Naive thymus-derived CD4-positive, alpha-beta T cell (primary cell): ENCODE data around the gene IGLL5. TPM values are rescaled to one million over a fixed set of nuclear protein-coding genes. Genes with fewer than 3 reads are reported as not detected.

Experiments
- ATAC-seq: fragments of 150-1000 bp; cut with Tn5 transposase; 2 replicates; pipeline ENCODE4 v1.10.0; 2021; ENCODE audit warnings: mild to moderate bottlenecking, moderate library complexity
- CTCF ChIA-PET: fragments of 350-600 bp; sonication (Branson Sonifier 250); formaldehyde crosslinking; loops from one replicate; lab custom pipeline; 2021; ENCODE audit warnings: antibody characterized with exemption; lab: Charles Lee
- POLR2A ChIA-PET: fragments of 350-600 bp; sonication (Branson Sonifier 250); formaldehyde crosslinking; loops from one replicate; lab custom pipeline; 2021; ENCODE audit warnings: antibody characterized with exemption, inconsistent platforms; lab: Charles Lee
- DNase-seq, 9 donors: peaks; one replicate each; pipeline versions ENCODE4 v3.0.0 to v3.0.0-alpha.2; 2020 to 2022; ENCODE audit warnings: mixed read lengths in 1 of 9
- H3K27ac ChIP-seq: one replicate; pipeline ENCODE4 v1.7.0; 2013; ENCODE audit warnings: mild to moderate bottlenecking, low read depth, low read length, moderate library complexity
- H3K27me3 ChIP-seq, 2 donors: one replicate each; pipeline ENCODE4 v1.7.0; 2013; ENCODE audit warnings: low read length in 2 of 2, mild to moderate bottlenecking in 2 of 2, moderate library complexity in 2 of 2; ENCODE audit not compliant: control insufficient read depth in 2 of 2, insufficient read depth in 2 of 2
- H3K36me3 ChIP-seq, 3 experiments: 1 replicate in 2 of 3; 2 replicates in 1 of 3; pipeline ENCODE4 v1.7.0; 2013; ENCODE audit warnings: low read length in 3 of 3, mild to moderate bottlenecking in 3 of 3, moderate library complexity in 1 of 3; ENCODE audit not compliant: insufficient read depth in 3 of 3, control insufficient read depth in 2 of 3
- H3K4me1 ChIP-seq, 2 donors: one replicate each; pipeline ENCODE4 v1.7.0; 2013; ENCODE audit warnings: low read length in 2 of 2, mild to moderate bottlenecking in 2 of 2, moderate library complexity in 1 of 2; ENCODE audit not compliant: control insufficient read depth in 2 of 2, insufficient read depth in 2 of 2
- H3K4me3 ChIP-seq: 2 replicates; pipeline ENCODE4 v1.7.0; 2013; ENCODE audit warnings: mild to moderate bottlenecking, low read length
- H3K9me3 ChIP-seq, 3 experiments: 1 replicate in 2 of 3; 2 replicates in 1 of 3; pipeline ENCODE4 v1.7.0; 2013; ENCODE audit warnings: low read length in 3 of 3; ENCODE audit not compliant: control insufficient read depth in 2 of 3
- H3K27ac Mint-ChIP-seq, 9 donors: one replicate each; pipeline ENCODE4 v1.8.0; 2020 to 2022; ENCODE audit warnings: mixed read lengths in 9 of 9, mild to moderate bottlenecking in 8 of 9, moderate library complexity in 5 of 9, inconsistent platforms in 2 of 9
- H3K27me3 Mint-ChIP-seq, 5 donors: one replicate each; pipeline ENCODE4 v1.8.0; 2021 to 2022; ENCODE audit warnings: mixed read lengths in 5 of 5, mild to moderate bottlenecking in 1 of 5
- H3K36me3 Mint-ChIP-seq, 5 donors: one replicate each; pipeline ENCODE4 v1.8.0; 2020 to 2022; ENCODE audit warnings: mixed read lengths in 5 of 5, mild to moderate bottlenecking in 3 of 5, inconsistent platforms in 1 of 5
- H3K4me1 Mint-ChIP-seq, 7 donors: one replicate each; pipeline ENCODE4 v1.8.0; 2020 to 2022; ENCODE audit warnings: mixed read lengths in 7 of 7, mild to moderate bottlenecking in 3 of 7, inconsistent platforms in 1 of 7
- H3K4me3 Mint-ChIP-seq, 10 donors: one replicate each; pipeline ENCODE4 v1.8.0; 2020 to 2022; ENCODE audit warnings: mild to moderate bottlenecking in 10 of 10, mixed read lengths in 10 of 10, moderate library complexity in 6 of 10, inconsistent platforms in 2 of 10
- H3K9me3 Mint-ChIP-seq, 11 donors: one replicate each; pipeline ENCODE4 v1.8.0; 2020 to 2022; ENCODE audit warnings: mixed read lengths in 11 of 11, mild to moderate bottlenecking in 4 of 11, inconsistent platforms in 1 of 11, moderate library complexity in 1 of 11
- intact Hi-C, 2 donors: fragments of 100-400 bp; cut with micrococcal nuclease; formaldehyde crosslinking; loops; one replicate each; pipeline ENCODE4 v1.15.1; 2023
- polyA plus RNA-seq, 2 donors: library from polyadenylated mRNA; unstranded; fragments of 300-500 nt; fragmentation: Illumina TruSeq; gene quantifications; one replicate each; pipeline ENCODE4 v1.2.3, GENCODE V29; 2021
- total RNA-seq, 6 experiments: library from RNA in 5 of 6; stranded (reverse) in 5 of 6; gene quantifications; 1 replicate in 5 of 6; 2 replicates in 1 of 6; pipeline ENCODE4 v1.2.3 and lab custom pipeline; 2021 to 2026

The IGLL5 gene
- total and polyA plus RNA-seq, 7 experiments from 2014 or later = 0.53 to 16.0 (median 12.3) TPM; not detected in 4

DNA sequence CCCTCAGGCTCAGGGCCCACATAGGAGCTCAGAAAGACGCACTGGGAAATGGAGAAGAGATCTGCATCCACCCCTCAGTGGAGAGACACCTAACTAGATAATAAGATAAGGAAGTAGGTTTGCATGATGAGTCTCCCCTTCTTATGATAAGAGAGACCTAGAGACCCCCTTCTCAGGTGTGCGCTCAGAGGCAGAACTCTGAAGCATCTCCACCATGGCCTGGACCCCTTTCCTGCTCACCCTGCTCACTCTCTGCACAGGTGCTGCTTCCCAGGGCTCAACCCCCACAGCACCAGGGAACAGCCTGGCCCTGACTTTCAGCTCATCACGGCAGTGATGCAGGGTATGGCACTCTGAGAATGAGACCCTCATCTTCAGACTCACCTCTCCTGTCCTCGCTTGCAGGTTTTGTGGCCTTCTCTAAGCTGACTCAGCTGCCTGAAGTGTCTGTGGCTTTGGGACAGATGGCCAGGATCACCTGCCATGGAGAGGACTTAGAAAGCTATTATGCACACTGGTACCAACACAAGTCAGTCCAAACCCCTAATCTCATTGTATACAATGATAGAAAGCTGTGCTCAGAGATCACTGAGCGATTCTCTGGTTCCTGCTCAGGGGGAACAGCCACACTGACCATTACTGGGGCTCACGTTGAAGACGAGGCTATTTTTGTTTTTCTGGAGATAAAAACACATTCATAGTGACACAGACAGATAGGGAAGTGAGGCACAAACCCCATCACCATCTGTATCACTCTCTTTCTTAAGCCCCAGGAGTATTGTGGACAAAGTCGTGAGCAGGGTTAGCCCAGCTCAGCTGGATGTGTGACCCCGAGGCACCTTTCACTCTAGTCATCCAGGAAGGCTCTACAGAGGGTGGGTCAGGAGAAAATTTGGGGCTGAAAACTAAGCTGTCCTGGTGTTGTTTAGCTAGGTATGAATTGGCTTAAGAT is 29.7 kb upstream of the IGLL5 start:
- no peak for ATAC-seq
- no peak overlapping the region for H3K4me3 Mint-ChIP-seq
- ChIA-PET CTCF (interaction anchor here (0.9 to 3.0 kb wide), 7 partner anchors 9 to 50 kb away, joined by 3 to 16 read pairs (median 4); no protein-coding TSS in a partner anchor), POLR2A (no interaction called here)
- Histone ChIP-seq H3K9me3 (no peaks in the 10 kb centered on the region), H3K36me3 (no peaks in the 10 kb centered on the region), H3K27me3 (no peaks in the 10 kb centered on the region), H3K4me1 (peaks cover 0 to 4% of the 10 kb centered on the region in 2 donors), H3K27ac (no peak overlapping the region), H3K4me3 (no peak overlapping the region)
- intact Hi-C loops = no loop called here
- peaks cover 0 to 57% (median 0%) of the 10 kb centered on the region in 5 donors for H3K27me3 Mint-ChIP-seq
- H3K27ac Mint-ChIP-seq = peak overlapping the region in 1 of 9 donors; percentile 41
- H3K36me3 Mint-ChIP-seq = no peaks in the 10 kb centered on the region
- no peaks in the 10 kb centered on the region for H3K9me3 Mint-ChIP-seq
- peaks cover 0 to 6% (median under 1%) of the 10 kb centered on the region in 7 donors for H3K4me1 Mint-ChIP-seq
- DNase-seq = no peak

GRCh38 chr22:22858559-22858937 is 29.1 kb upstream of the IGLL5 start:
- H3K4me1 Mint-ChIP-seq = peaks cover 0 to 12% (median 7%) of the 10 kb centered on the region in 7 donors
- Histone ChIP-seq H3K27ac (no peak overlapping the region), H3K4me3 (no peak overlapping the region), H3K9me3 (no peaks in the 10 kb centered on the region), H3K4me1 (peaks cover 0 to 4% of the 10 kb centered on the region in 2 donors), H3K36me3 (no peaks in the 10 kb centered on the region), H3K27me3 (no peaks in the 10 kb centered on the region)
- H3K9me3 Mint-ChIP-seq = no peaks in the 10 kb centered on the region
- no peak for DNase-seq
- ATAC-seq = no peak
- H3K4me3 Mint-ChIP-seq = no peak overlapping the region
- H3K36me3 Mint-ChIP-seq = peaks cover 0 to 3% (median 0%) of the 10 kb centered on the region in 5 donors
- CTCF ChIA-PET = interaction anchor here (0.9 to 3.0 kb wide), 5 partner anchors 9 to 51 kb away, joined by 3 to 16 read pairs (median 4); no protein-coding TSS in a partner anchor
- intact Hi-C loops = no loop called here
- POLR2A ChIA-PET = no interaction called here
- H3K27me3 Mint-ChIP-seq = peaks cover 0 to 55% (median 0%) of the 10 kb centered on the region in 5 donors
- H3K27ac Mint-ChIP-seq = no peak overlapping the region

DNA sequence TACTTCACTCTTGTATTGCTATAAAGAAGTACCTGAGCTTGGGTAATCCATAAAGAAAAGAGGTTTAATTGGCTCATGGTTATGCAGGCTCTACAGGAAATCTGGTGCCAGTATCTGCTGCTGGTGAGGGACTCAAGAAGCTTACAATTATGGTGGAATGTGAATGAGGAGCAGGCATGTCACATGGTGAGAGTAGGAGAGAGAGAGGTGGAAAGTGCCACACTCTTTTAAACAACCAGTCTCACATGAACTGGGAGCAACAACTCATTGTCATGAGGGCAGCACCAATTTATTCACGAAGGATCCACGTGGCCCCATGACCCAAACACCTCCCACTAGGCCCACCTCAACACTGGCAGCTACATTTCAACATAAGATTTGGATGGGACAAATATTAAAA is 24.6 kb upstream of the IGLL5 start:
- intact Hi-C loops = no loop called here
- no peaks in the 10 kb centered on the region for H3K36me3 ChIP-seq
- H3K27ac ChIP-seq = no peak overlapping the region
- H3K9me3 ChIP-seq = no peaks in the 10 kb centered on the region
- Mint-ChIP-seq H3K27ac (peak overlapping the region in 4 of 9 donors; percentile 59 to 94 (median 80)), H3K4me1 (peaks cover 28 to 51% (median 40%) of the 10 kb centered on the region in 7 donors), H3K4me3 (no peak overlapping the region), H3K27me3 (peaks cover 0 to 60% (median 0%) of the 10 kb centered on the region in 5 donors), H3K36me3 (peaks cover 0 to 8% (median 0%) of the 10 kb centered on the region in 5 donors), H3K9me3 (peaks cover 0 to 2% (median 0%) of the 10 kb centered on the region in 11 donors)
- ChIA-PET CTCF (interaction anchor here (1.6 kb wide), 2 partner anchors 51 to 53 kb away, joined by 7 read pairs; no protein-coding TSS in a partner anchor), POLR2A (interaction anchor here (0.6 to 1.1 kb wide), 3 partner anchors 13 to 40 kb away, joined by 3 to 5 read pairs (median 3); no protein-coding TSS in a partner anchor)
- H3K27me3 ChIP-seq = no peaks in the 10 kb centered on the region
- no peak overlapping the region for H3K4me3 ChIP-seq
- DNase-seq = no peak
- ATAC-seq = no peak
- H3K4me1 ChIP-seq = peaks cover 32% of the 10 kb centered on the region in 2 donors

DNA sequence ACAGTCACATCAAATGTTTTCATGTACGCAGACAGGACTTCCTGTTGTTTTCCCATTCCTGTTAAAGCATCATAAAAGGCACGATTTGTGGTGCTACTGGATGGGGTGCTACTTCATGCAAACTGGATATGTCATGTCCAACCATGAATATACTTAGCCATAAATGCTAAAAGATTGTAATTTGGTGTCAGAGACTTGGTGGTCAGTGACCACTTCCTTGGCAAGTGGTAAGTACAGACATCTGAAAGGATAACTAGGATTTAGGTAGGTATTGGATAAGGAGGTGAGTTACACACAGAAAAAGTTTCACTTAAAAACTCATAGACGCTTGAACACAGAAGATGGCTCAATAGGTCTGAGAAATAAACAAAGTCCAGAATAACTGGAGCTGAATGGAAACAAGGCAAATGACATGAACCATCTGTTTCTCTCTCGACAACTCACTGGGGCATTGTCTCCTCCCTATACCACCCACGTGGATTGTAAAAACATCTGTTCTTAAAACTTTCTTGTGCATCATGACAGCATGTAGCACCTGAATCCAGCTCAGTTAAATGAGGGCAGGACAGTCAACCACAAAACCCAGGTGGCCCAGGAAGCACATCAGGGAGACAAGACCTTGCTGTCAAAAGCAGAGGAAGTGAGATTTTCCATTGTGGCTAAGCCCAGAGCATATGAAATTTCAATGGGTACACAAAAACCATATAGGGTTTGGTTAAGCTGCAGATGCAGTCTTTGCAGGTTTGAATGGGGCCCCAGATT is 22.1 kb upstream of the IGLL5 start:
- peak overlapping the region in 9 of 10 donors; percentile 4 to 61 (median 41) for H3K4me3 Mint-ChIP-seq
- ChIA-PET POLR2A (interaction anchor here (0.6 to 1.7 kb wide), 6 partner anchors 12 to 49 kb away, joined by 3 to 7 read pairs (median 4); no protein-coding TSS in a partner anchor), CTCF (interaction anchor here (0.8 to 2.2 kb wide), 8 partner anchors 8 to 286 kb away, joined by 3 to 11 read pairs (median 4); no protein-coding TSS in a partner anchor)
- H3K9me3 Mint-ChIP-seq = peaks cover 0 to 2% (median 0%) of the 10 kb centered on the region in 11 donors
- H3K4me3 ChIP-seq = no peak overlapping the region
- intact Hi-C loops = loop anchor here in 1 of 2 donors (5.0 kb wide), 1 partner anchor 48 kb away; no protein-coding TSS in a partner anchor
- H3K27ac ChIP-seq = no peak overlapping the region
- no peaks in the 10 kb centered on the region for H3K9me3 ChIP-seq
- peaks cover 32% of the 10 kb centered on the region in 2 donors for H3K4me1 ChIP-seq
- H3K27ac Mint-ChIP-seq = peak overlapping the region in 8 of 9 donors; percentile 67 to 90 (median 80)
- peaks cover 28 to 52% (median 42%) of the 10 kb centered on the region in 7 donors for H3K4me1 Mint-ChIP-seq
- peaks cover 0 to 57% (median 0%) of the 10 kb centered on the region in 5 donors for H3K27me3 Mint-ChIP-seq
- DNase-seq = peak in 8 of 9 donors; percentile 24 to 56 (median 40)
- ATAC-seq = peak; percentile 63
- H3K36me3 Mint-ChIP-seq = peaks cover 0 to 8% (median 0%) of the 10 kb centered on the region in 5 donors
- no peaks in the 10 kb centered on the region for H3K36me3 ChIP-seq
- no peaks in the 10 kb centered on the region for H3K27me3 ChIP-seq

DNA sequence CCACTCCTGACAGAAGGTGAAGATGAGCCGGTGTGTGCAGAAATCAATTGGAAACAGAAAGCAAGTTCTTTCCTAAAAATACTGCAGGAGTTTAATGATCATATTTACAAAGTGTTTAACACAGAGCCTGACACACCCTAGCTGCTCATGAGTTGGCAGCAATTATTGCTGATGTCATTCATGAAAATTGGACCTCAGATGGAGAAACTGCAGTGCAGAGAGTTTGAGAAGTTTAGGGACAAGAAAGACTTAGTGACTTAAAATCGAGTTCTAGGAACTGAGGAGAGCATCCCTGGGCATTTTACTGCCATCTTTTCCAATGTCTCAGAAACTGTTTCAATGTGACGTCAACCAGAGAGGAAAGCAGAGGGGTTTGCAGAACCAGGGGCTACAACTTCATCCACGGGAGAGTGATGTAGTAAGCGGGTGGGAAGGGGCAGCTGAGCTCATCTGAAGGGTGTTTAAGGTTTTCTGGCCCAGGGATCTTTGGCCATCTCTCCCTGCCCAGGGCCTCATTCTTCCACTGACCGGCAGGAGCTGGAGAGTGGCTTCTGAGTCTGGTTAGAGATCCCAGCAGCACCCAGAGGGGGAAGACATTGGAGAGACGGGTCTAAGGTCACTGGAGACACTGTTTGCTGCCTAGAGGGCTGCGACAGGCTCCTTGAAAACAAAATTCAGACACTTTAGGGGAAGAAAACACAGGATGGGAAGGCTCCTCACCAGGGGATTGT is 21.1 kb upstream of the IGLL5 start:
- Histone ChIP-seq H3K27ac (no peak overlapping the region), H3K9me3 (no peaks in the 10 kb centered on the region), H3K27me3 (no peaks in the 10 kb centered on the region), H3K36me3 (no peaks in the 10 kb centered on the region), H3K4me3 (no peak overlapping the region), H3K4me1 (peaks cover 32 to 39% of the 10 kb centered on the region in 2 donors)
- ChIA-PET CTCF (interaction anchor here (1.1 to 2.2 kb wide), 5 partner anchors 11 to 287 kb away, joined by 3 to 11 read pairs (median 7); no protein-coding TSS in a partner anchor), POLR2A (interaction anchor here (1.1 to 1.7 kb wide), 2 partner anchors 45 to 50 kb away, joined by 4 to 5 read pairs; no protein-coding TSS in a partner anchor)
- DNase-seq = no peak
- Mint-ChIP-seq H3K9me3 (peaks cover 0 to 2% (median 0%) of the 10 kb centered on the region in 11 donors), H3K27me3 (peaks cover 0 to 57% (median 0%) of the 10 kb centered on the region in 5 donors), H3K36me3 (peaks cover 0 to 8% (median 0%) of the 10 kb centered on the region in 5 donors), H3K4me1 (peaks cover 28 to 56% (median 42%) of the 10 kb centered on the region in 7 donors), H3K4me3 (peak overlapping the region in 6 of 10 donors; percentile 11 to 61 (median 36)), H3K27ac (peak overlapping the region in 6 of 9 donors; percentile 41 to 87 (median 76))
- ATAC-seq = no peak
- intact Hi-C loops = loop anchor here in 1 of 2 donors (5.0 kb wide), 1 partner anchor 49 kb away; no protein-coding TSS in a partner anchor
